Middle frontal gyrus (tissue), 1 donor: ENCODE results near the gene REC114.
"Not testable (repeated sequence)": the region's sequence is repeated elsewhere in the genome, so short reads cannot be mapped to it uniquely, and the experiment has no call there.

Experiments used
- DNase-seq: peaks from one replicate; pipeline ENCODE4 v3.0.0-alpha.2; 2015; ENCODE audit warnings: low spot score; ENCODE audit errors: extremely low spot score

REC114 gene, protein sequence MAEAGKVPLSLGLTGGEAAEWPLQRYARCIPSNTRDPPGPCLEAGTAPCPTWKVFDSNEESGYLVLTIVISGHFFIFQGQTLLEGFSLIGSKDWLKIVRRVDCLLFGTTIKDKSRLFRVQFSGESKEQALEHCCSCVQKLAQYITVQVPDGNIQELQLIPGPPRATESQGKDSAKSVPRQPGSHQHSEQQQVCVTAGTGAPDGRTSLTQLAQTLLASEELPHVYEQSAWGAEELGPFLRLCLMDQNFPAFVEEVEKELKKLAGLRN

DNA sequence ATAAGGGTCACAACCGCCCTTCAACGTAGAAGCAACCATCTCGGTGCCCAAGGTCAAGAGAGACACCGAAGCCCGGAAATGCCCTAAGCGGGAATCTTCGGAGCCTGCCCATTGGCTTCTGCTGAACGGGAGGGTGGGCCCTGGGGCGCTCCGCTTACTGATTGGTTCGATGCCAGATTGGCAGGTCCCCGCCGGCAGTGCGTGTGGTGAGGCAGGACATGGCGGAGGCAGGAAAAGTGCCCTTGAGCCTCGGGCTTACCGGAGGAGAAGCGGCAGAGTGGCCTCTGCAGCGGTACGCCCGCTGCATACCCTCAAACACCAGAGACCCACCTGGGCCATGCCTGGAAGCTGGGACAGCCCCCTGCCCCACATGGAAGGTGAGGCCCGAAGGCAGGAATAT lies at the start of gene REC114:
Gene REC114, plus strand, starts transcription at position 197 of the 400 bp plus-strand sequence. Its CDS starts 22 bp downstream, at position 219.
- no peak for DNase-seq

DNA sequence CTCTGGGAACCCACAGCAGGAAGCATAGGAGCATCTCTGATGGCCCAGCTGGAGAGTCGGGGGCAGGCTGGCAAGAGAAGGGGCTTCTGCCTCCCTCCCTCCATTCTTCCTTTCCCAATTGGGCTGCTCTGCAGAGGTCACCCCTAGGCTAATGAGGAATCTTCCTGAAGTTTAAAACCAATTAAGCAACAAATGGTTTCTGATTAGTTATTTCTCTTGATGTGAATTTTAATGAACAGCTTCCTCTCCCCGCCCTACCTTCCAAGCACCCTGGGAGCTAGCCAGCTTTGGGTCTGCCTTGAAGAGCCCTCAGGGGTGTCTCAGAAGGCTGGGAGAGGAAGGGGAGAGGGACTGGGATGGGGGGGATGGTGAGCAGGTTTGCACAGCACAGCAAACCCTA lies 49.6 kb upstream of the REC114 start:
- DNase-seq, result no peak

DNA sequence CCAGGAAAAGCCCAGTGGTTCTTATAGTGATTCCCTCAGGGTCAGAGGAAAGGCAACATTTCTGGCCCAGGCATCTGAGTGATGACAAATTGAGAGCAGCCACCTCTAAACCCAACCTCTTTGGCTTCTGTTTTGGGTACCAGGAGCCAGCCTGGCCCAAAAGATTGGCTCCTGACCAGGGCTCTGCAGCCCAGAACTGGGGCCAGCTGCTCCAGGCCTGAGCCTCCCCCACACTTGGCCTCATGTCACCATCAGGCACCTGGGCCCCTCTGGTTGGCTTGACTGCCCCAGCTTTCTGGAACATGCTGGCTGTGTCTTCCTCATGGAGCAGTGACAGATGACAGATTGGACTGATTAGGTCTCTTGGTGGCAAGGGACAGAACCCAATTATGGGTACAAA lies 48.2 kb upstream of the REC114 start:
- no peak for DNase-seq

DNA sequence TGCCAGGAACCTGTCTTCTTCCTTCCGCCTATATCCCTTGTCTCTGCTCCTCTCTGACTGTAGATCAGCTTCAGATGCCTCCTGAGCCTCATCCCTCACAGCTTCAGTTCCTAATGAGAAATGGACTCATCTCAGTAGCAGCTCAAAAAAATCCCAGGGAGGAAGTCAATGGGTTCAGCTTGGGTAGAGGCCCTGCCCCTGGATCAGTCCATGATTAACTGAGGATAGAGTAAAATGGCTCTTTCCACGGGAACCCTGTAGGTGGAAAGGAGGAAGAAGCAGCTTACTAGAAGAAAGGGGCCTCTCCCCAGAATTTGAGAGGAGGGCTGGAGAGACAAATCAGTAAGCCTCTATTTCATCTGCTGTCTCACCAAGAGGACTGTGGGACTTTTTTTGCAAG lies 47.3 kb upstream of the REC114 start:
- no peak for DNase-seq

DNA sequence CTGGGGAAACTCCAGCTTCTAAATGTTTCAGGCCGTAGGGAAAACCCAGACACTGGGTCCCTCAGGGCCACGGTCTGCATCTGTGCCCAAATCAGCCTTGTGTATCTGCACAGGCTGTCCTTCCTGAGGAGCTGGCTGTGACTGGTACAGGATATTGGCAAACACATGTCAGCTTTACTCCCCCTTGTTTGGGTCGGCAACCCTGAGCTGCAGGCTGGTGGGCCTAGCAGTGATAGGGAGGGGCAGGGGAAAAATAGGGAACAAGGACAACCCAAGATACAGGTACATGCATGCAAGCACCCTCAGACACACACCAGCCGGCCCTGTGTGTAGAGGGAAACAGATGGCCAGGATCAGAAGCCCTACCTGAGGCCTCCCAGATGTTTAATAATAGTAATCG lies 45.5 kb upstream of the REC114 start:
- no peak for DNase-seq

DNA sequence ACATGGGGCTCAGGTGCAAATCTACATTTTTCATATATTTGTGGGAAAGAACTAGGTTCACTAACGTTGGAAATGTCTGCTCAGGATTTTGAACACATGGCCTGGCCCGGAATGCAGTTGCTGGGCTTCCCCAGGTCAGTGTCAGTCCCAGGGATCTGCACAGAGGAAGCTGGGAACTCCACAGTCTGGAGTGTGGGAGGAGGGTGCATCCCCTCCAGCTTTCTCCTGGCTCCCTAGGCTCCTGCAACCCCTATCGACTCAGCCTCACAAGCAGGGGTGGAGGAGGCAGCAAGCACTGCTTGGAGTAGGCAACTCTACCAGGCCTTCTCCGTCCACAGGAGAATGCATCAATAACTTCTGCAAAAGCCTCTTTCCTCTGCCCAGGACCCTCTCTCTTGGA lies 44.1 kb upstream of the REC114 start:
- DNase-seq, result no peak

DNA sequence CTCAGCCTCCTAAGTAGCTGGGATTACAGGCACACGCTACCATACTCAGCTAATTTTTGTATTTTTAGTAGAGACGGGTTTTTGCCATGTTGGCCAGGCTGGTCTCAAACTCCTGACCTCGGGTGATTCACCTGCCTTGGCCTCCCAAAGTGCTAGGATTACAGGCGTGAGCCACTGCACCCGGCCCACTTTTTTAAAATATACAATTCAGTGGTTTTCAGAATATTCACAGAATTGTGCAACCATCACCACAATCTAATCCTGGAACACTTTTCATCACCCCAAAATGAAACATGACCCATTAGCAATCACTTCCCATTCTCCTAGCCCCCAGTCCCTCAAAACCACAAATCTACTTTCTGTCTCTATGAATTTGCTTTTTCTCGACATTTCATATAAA lies 42.7 kb upstream of the REC114 start:
- not testable (repeated sequence) for DNase-seq

DNA sequence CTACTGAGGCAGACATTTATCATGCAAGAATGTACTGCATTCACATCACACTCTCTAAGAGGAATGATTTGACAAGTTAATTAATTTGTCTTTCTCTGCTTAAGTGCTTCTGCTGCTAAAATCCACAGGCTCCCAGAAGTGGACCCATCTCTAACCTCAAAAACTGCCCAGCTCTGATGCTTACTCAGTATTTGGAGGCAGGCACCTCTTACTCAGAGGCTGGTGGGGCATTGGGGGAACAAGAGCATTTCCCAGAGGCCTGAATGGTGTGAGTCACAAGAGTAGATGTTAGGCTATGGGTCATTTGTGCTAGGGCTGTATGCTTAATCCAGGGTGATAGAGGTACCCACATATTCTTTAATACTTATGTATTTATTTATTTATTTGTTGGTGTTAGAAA lies 39.8 kb upstream of the REC114 start:
- DNase-seq, result no peak

DNA sequence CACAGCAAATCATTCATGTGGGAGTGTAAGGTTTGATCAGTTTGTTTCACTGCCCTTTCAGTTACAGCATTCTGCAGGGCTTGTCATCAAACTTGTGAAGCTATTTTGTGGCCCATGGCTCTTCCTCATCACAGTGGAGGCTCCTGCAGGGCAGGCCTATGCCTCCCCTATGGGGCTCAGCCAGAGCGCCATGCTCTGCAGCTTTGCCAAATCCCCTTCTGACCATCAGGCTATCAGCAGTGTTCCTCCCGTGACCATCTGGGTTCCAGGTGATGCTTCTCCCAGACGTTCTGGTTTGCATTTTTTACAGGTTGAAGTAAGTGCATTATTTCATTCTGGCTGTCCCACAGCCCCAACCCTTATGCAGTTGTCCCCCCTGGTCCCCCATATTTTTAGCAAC lies 28.1 kb upstream of the REC114 start:
- DNase-seq, result no peak

DNA sequence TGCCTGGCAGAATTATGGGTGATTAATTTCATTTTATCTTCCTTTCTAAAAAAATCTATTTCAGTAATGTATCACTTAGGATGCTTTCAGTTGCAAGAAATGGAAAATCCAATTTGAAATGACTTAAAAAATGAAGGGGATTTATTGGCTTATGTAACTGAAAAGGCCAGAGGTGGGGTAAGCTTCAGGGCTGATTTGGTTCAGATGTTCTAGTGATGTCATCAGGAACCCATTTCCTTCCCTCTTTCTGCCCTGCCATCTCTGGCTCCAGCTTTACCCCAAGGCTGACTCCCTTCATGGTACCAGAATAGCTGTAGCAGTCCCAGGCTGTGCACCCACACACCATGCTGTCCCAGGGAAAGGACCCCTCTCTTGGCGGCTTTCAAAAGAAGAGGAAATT lies 18.5 kb upstream of the REC114 start:
- DNase-seq, result no peak

DNA sequence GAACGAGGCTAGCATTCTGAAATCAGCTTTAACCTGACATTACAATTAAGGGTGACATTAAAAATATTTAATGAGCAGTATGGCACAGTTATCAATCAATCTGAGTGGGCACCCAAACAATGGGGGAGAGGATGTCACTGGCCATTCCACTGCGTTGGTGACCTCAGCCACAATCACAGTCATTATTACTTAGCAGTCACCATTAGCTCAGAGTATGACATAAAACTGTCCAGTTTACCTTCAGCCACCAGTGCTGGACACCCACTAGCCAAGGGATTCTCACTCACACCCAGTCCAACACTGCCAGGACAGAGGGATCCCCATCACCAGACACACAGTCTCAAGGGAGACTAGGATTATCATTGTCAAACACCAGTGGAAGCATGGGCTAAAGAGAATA lies 17.5 kb upstream of the REC114 start:
- no peak for DNase-seq

DNA sequence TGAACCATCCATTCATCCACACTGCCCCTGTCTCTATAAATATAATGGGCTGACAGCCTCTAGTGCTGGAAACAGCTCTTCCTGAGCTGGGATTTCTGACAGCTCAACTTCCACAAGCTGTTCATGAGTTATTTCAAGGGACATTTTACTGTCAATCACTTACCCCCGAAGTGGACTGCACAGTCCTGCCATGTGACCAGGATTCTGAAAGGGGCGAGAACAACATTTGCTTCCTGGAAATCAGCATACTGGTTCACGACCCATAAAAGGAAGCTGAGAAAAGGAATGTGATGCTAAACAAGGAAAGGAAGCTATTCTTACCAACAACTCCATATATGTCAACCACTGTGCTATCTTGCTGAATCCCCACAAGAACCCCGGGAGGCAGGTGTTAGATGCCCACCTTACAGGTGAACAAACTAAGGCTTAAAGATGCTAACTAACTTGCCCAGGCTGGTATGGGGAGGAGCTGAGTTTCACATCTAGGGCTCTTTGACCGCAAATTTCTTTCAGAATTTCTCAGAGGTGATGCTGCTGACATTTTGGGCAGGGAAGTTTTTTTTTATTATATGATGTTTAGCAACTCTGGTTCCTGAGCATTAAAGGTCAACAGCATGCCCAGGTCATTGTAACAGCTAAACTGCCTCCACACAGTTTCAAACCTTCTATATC lies 16.5 kb upstream of the REC114 start:
- no peak for DNase-seq

DNA sequence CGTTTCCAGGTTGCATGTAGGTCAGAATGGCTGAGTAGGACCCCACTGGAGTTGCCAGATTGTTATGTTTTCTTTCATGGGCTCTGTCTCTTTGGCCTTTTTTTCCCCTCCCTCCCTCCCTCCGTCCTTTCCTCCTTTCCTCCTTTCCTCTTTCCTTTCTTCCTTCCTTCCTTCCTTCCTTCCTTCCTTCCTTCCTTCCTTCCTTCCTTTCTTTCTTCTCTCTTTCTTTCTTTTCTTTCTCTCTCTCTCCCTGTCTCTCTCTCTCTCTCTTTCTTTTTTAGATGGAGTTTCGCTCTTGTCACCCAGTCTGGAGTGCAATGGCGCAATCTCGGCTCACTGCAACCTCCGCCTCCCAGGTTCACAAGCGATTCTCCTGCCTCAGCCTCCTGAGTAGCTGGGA lies 11.6 kb upstream of the REC114 start:
- not testable (repeated sequence) for DNase-seq

DNA sequence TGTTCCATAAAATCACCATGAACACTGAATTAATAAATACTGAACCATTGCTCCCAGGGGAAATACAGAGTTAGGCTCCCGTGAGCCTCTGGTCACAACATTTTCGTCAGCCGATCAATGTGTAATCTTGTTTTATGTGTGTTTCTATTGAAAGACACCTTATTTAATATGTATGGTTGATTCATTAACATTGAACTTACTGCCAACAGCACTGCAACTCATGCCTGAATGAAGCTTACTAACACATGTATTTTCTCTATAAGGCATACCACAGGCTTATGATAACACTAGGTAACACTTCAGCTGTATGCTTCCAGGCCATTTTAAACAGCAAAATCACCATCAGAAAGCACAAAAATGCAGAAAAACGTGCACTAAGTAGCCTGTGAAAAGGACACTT lies 9.1 kb upstream of the REC114 start:
- DNase-seq, result no peak

DNA sequence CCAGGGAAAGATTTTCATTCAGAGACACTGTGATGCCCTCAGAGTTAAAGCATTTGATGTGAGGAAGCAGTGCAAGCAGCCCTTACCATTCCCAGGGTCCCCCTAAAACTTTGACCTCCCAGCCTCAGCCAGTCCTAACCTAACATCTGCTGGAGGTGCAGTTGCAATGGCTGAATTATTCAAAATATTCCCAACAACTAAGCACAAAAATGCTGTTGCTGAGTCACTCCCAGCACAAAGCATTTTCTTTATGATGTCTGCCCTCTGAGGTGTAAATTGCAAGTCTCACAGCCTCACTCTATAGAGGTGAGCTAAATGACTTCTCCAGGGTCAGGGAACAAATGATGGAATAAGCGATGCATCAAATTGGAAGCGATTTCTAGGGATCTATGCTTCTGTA lies 6.4 kb upstream of the REC114 start:
- DNase-seq, result no peak

DNA sequence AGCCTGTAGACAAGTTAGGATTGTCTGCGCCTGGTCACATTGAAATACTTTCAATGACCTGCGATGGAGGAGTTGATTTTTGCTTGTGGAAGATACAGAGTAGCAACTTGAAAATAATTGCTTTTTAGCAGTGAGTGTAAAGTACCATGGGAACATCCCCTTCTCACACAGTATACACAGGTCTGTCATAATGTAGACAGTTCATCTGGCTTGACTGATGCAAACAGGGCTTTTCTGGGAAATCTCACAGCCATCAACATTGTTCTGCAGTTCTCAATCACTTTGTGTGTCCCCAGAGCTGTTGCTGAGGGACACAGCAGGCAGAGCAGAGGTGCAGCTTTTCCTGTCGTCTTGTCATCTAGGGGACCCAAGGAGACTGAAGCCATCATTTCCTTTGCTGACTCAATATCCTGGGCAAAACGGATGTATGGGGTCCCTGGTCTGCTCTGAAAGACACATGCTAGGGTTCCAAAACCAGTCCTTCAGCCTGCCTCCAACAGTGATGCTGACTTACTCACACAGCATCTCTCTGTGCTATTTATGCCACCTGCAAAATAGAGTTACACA lies 5.3 kb upstream of the REC114 start:
- DNase-seq, result no peak

DNA sequence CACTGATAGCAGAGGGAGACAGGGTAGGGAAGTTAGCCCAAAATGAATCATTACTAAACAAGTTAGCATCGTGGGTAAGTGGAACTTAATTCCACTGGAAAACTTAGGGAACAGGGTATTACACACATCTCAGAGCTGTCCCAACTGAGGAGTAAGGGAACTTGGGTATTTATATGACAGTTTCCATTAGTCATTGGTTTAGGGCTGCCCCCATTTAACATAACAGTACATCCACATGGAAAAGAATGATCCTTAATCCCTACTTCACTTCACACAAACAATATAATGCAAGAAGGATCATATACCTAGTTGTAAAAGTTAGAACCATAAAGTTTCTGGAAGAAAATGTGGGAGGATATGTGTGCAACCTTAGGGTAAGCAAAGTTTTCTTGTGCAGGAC lies 4.3 kb upstream of the REC114 start:
- no peak for DNase-seq

DNA sequence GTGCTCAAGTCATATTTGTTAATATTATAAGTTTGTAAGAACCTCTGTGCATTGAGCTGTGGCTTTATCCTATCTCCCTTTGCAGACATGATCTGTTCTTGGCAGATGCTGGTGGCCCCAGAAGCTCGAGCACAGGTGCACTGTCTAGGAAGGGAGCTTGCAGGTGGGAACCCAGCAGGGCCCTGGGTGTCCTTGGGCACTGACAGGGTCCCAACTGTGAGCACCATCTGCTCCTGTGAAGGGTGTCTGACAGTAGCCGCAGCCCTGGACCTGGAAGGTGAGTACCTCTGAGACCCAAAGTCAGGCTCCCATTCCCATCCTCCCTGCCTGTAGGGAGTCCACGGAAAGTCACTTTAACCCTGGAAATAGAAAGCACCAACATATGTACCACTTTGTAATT lies 2.4 kb upstream of the REC114 start:
- no peak for DNase-seq

DNA sequence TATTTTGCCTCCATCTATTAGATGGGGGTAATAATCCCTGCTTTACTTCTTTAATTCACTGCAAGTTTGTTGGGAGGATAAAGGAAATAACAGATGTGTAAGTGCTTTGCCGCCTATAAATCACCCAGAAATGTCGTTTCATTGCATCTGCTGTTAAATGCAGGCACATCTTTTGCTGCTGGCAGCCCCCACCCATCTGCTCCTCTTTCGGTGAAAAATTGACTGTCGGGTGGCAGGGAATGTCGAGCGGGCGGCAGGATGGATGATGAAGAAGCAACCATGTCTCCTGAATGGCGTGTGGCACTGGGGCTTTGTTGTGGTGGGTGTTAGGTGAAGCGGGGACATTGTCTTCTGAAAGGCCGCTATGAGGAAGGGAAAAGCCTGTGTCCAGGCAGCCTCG lies 543 bp upstream of the REC114 start:
- no peak for DNase-seq

DNA sequence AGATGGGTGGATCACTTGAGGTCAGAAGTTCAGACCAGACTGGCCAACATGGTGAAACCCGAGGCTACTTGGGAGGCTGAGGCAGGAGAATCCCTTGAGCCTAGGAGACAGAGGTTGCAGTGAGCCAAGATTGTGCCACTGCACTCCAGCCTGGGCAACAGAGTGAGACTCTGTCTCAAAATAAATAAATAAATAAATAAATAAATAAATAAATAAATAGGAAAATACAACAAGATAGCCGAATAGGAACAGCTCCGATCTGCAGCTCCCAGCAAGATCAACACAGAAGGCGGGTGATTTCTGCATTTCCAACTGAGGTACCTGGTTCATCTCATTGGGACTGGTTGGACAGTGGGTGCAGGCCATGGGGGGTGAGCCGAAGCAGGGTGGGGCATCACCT lies 4.5 kb downstream of the REC114 start:
- DNase-seq, result not testable (repeated sequence)

DNA sequence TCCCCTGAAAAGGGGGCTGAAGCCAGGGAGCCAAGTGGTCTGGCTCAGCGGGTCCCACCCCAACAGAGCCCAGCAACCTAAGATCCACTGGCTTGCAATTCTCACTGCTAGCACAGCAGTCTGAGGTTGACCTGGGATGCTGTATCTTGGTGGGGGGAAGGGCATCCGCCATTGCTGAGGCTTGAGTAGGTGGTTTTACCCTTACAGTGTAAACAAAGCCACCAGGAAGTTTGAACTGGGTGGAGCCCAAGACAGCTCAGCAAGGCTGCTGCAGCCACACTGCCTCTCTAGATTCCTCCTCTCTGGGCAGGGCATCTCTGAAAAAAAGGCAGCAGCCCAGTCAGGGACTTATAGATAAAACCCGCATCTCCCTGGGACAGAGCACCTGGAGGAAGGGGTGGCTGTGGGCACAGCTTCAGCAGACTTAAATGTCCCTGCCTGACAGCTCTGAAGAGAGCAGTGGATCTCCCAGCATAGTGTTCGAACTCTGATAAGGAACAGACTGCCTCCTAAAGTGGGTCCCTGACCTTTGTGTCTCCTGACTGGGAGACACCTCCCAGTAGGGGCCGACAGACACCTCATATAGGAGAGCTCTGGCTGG lies 5.3 kb downstream of the REC114 start:
- DNase-seq, result not testable (repeated sequence)

DNA sequence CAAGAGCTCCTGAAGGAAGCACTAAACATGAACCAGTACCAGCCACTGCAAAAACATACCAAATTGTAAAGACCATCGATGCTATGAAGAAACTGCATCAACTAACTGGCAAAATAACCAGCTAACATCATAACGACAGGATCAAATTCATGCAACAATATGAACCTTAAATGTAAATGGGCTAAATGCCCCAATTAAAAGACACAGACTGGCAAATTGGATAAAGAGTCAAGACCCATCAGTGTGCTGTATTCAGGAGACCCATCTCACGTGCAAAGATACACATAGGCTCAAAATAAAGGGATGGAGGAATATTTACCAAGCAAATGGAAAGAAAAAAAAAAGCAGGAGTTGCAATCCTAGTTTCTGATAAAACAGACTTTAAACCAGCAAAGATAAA lies 7.0 kb downstream of the REC114 start:
- DNase-seq, result not testable (repeated sequence)

DNA sequence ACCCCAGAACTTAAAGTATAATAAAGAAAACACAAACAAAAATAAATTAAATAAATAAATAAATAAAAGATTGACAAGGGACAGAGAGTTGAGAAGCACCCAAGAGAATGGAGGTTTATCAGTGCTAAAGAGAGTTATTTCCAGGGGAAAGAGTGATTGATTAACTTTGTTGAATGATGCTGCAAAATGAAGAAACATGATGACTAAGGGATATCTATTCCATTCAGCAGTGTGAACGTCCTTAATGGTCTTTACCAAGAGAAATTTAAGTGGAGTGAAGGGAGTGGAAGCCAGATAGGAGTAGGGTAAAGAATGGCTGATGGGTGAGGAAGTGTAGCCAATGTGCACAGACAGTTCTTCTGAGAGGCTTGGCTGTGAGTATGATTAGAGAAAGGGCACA lies 11.1 kb downstream of the REC114 start:
- no peak for DNase-seq
